ENCODE data around the gene ZBTB7C.

DNA sequence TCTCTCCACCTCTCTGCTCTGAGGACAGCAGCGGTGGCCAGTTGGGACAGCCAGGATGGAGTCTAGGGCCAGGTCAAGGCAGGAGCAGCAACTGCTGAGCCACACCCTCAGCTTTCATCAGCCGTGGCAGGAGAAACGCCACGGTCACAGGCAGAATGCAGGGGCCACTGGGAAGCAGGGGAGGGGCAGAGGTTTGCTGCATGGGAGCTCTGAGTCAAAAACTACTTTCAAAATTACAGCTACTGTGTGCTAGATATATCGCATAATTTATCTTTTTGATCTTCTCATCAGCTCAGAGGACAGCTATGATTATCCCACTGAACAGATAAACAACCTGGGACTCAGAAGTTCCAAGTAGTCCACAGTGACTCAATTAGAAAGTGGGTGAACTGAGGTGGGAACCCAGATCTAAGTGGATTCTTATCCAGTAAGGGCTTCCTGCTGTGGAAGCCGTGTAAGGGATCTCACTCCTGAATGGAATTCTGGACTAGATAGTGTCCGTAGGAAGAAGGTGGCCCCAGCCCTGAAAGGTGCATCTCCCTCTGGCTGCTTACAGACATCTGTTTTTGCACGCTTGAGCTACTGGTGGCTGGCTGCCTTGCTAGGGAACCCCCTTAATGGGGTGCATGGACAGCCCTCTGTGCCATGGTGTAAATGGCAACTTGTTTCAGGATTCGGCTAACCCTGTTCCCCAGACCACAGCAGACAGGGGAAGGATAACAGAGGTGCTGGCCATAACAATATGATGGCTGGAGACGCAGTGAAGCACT lies 284.1 kb downstream of the ZBTB7C start:
- TF ChIP-seq MAX (IDR thresholded peaks at IDR 0.05), result no peak
- TF ChIP-seq, protein P1, sequence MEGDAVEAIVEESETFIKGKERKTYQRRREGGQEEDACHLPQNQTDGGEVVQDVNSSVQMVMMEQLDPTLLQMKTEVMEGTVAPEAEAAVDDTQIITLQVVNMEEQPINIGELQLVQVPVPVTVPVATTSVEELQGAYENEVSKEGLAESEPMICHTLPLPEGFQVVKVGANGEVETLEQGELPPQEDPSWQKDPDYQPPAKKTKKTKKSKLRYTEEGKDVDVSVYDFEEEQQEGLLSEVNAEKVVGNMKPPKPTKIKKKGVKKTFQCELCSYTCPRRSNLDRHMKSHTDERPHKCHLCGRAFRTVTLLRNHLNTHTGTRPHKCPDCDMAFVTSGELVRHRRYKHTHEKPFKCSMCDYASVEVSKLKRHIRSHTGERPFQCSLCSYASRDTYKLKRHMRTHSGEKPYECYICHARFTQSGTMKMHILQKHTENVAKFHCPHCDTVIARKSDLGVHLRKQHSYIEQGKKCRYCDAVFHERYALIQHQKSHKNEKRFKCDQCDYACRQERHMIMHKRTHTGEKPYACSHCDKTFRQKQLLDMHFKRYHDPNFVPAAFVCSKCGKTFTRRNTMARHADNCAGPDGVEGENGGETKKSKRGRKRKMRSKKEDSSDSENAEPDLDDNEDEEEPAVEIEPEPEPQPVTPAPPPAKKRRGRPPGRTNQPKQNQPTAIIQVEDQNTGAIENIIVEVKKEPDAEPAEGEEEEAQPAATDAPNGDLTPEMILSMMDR (IDR thresholded peaks at IDR 0.05; ENCODE audit: control extremely low read depth in 1 of 3, insufficient read depth in 1 of 3, low read depth in 1 of 3, low read length in 3 of 3), result no peak
- TF ChIP-seq RFX5 (IDR thresholded peaks at IDR 0.05; ENCODE audit: borderline replicate concordance, low read depth, low read length), result no peak
- TF ChIP-seq BRCA1 (IDR thresholded peaks at IDR 0.05; ENCODE audit: low read depth, low read length), result no peak
- no peak for TF ChIP-seq SIRT6 (IDR thresholded peaks at IDR 0.05; ENCODE audit: low read length)
- TF ChIP-seq TAF1 (IDR thresholded peaks at IDR 0.05; ENCODE audit: low read depth, low read length), result no peak
- TF ChIP-seq KDM1A (IDR thresholded peaks at IDR 0.05; ENCODE audit: borderline replicate concordance, low read length), result no peak
- TF ChIP-seq RAD21 (IDR thresholded peaks at IDR 0.05 in 1 of 2, conservative IDR thresholded peaks at IDR 0.05 in 1 of 2; ENCODE audit: low read depth in 2 of 2, low read length in 2 of 2), result no peak
- TF ChIP-seq JUN (IDR thresholded peaks at IDR 0.05; ENCODE audit: low read depth, low read length), result no peak
- TF ChIP-seq, protein P2, sequence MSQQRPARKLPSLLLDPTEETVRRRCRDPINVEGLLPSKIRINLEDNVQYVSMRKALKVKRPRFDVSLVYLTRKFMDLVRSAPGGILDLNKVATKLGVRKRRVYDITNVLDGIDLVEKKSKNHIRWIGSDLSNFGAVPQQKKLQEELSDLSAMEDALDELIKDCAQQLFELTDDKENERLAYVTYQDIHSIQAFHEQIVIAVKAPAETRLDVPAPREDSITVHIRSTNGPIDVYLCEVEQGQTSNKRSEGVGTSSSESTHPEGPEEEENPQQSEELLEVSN (IDR thresholded peaks at IDR 0.05), result no peak
- no peak for TF ChIP-seq MAFK (IDR thresholded peaks at IDR 0.05; ENCODE audit: low read depth, low read length)
- TF ChIP-seq POLR2AphosphoS5 (IDR thresholded peaks at IDR 0.05; ENCODE audit: low read depth, low read length), result no peak
- TF ChIP-seq USF2 (IDR thresholded peaks at IDR 0.05; ENCODE audit: low read length), result no peak
